Measurements from ENCODE around the gene SYT1. TPM values are rescaled to one million over a fixed set of nuclear protein-coding genes. Genes with fewer than 3 reads are reported as not detected.

The SYT1 gene
- total RNA-seq, 1 donor = not detected

DNA sequence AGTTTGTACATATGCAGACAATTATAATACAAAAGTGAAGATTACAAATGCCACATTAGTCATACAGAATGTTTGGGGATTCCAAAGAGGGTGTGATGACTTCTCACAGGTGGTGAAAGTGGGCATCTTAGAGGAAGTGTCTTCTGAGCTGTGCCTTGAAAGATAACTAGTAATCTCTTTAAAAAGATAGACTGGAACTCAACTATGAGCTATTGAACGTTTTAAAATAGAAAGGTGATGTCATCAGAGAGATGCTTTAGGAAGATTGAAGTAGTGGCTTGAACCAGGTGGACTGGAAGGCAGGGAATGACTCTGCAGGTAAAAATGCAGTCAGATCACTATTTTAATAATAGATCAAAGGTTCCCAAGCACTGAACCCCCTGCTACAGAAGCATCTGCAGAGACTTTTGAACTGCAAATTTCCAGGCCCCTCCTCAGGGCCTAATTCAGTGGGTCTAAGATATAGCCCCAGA lies 50.3 kb downstream of the SYT1 start:
- DNase-seq (ENCODE audit: insufficient read length, low spot score, missing footprints) = no peak
- TF ChIP-seq, protein P1, sequence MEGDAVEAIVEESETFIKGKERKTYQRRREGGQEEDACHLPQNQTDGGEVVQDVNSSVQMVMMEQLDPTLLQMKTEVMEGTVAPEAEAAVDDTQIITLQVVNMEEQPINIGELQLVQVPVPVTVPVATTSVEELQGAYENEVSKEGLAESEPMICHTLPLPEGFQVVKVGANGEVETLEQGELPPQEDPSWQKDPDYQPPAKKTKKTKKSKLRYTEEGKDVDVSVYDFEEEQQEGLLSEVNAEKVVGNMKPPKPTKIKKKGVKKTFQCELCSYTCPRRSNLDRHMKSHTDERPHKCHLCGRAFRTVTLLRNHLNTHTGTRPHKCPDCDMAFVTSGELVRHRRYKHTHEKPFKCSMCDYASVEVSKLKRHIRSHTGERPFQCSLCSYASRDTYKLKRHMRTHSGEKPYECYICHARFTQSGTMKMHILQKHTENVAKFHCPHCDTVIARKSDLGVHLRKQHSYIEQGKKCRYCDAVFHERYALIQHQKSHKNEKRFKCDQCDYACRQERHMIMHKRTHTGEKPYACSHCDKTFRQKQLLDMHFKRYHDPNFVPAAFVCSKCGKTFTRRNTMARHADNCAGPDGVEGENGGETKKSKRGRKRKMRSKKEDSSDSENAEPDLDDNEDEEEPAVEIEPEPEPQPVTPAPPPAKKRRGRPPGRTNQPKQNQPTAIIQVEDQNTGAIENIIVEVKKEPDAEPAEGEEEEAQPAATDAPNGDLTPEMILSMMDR (IDR thresholded peaks at IDR 0.05; ENCODE audit: extremely low read depth, low read depth, low read length) = no peak
- H3K4me3 ChIP-seq (ENCODE audit: insufficient read depth, low read length) = no peak overlapping the region

DNA sequence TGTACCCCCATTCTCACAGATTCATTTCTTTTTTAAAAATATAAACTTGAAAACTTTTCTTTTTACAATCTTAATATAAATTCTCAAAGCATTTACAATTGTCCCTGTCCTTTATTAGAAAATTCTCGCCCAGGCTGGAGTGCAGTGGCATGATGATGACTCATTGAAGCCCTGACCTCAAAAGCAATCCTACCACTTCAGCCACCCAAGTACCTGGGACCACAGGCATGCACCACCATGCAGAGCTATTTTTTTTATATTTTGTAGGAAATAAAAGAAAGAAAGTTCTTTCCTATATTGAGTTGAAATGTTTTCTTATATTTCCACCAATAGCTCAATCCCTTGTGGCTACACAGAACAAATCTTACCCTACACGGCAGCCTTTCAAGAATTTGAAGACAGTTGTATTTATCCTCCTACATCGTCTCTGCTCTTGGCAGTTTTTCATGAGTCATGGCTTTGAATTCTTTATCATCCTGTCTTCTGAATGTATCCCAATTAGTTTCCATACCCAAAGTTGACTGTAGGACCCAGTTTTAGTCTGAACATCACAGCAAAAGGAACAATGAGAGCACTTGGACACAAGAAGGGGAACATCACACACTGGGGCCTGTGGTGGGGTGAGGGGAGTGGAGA lies 52.4 kb downstream of the SYT1 start:
- Histone ChIP-seq H3K4me1 (ENCODE audit: insufficient read depth, low read length) (no peaks in the 10 kb centered on the region), H3K9me3 (ENCODE audit: low read depth, low read length) (no peaks in the 10 kb centered on the region), H3K27me3 (ENCODE audit: insufficient read depth, low read length) (no peaks in the 10 kb centered on the region), H3K4me2 (ENCODE audit: insufficient read depth, low read length) (no peak overlapping the region), H3K27ac (ENCODE audit: low read depth, low read length) (no peak overlapping the region), H3K4me3 (ENCODE audit: insufficient read depth, low read length) (no peak overlapping the region), H3K79me2 (ENCODE audit: insufficient read depth, low read length) (no peaks in the 10 kb centered on the region), H2AFZ (ENCODE audit: low read length) (no peak overlapping the region), H3K36me3 (ENCODE audit: insufficient read depth, low read length) (no peaks in the 10 kb centered on the region), H4K20me1 (ENCODE audit: insufficient read depth, low read length) (no peaks in the 10 kb centered on the region)
- TF ChIP-seq, protein P1 (IDR thresholded peaks at IDR 0.05; ENCODE audit: extremely low read depth, low read depth, low read length) = no peak
- DNase-seq (ENCODE audit: insufficient read length, low spot score, missing footprints) = no peak

More for the DNA sequence above, 50.3 kb downstream of the SYT1 start:
- Histone ChIP-seq H3K9me3 (ENCODE audit: low read depth, low read length) (no peaks in the 10 kb centered on the region), H2AFZ (ENCODE audit: low read length) (no peak overlapping the region), H3K36me3 (ENCODE audit: insufficient read depth, low read length) (no peaks in the 10 kb centered on the region), H3K27ac (ENCODE audit: low read depth, low read length) (no peak overlapping the region), H3K27me3 (ENCODE audit: insufficient read depth, low read length) (no peaks in the 10 kb centered on the region), H4K20me1 (ENCODE audit: insufficient read depth, low read length) (no peaks in the 10 kb centered on the region), H3K79me2 (ENCODE audit: insufficient read depth, low read length) (no peaks in the 10 kb centered on the region), H3K4me1 (ENCODE audit: insufficient read depth, low read length) (no peaks in the 10 kb centered on the region), H3K4me2 (ENCODE audit: insufficient read depth, low read length) (no peak overlapping the region)

DNA sequence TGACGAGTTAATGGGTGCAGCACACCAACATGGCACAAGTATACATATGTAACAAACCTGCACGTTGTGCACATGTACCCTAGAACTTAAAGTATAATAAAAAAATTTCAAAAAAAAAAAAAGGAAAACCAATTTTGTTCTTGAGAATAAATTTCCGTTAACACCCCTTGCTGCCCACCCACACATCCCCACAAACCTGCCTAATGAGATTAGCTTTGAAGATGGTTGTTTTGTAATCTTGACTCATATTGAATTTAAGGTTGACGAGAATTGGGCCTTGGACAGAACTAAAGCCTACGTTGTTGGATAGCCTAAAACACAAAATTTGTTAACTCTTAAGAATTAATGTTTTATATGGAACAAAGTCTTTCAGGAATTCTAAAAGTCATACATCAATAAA lies 52.9 kb downstream of the SYT1 start:
- Histone ChIP-seq H3K79me2 (ENCODE audit: insufficient read depth, low read length) (no peaks in the 10 kb centered on the region), H4K20me1 (ENCODE audit: insufficient read depth, low read length) (no peaks in the 10 kb centered on the region), H3K27ac (ENCODE audit: low read depth, low read length) (no peak overlapping the region), H3K36me3 (ENCODE audit: insufficient read depth, low read length) (no peaks in the 10 kb centered on the region), H3K4me2 (ENCODE audit: insufficient read depth, low read length) (no peak overlapping the region), H3K27me3 (ENCODE audit: insufficient read depth, low read length) (no peaks in the 10 kb centered on the region), H3K4me3 (ENCODE audit: insufficient read depth, low read length) (no peak overlapping the region), H3K9me3 (ENCODE audit: low read depth, low read length) (no peaks in the 10 kb centered on the region), H2AFZ (ENCODE audit: low read length) (no peak overlapping the region), H3K4me1 (ENCODE audit: insufficient read depth, low read length) (no peaks in the 10 kb centered on the region)
- DNase-seq (ENCODE audit: insufficient read length, low spot score, missing footprints) = no peak
- TF ChIP-seq, protein P1 (IDR thresholded peaks at IDR 0.05; ENCODE audit: extremely low read depth, low read depth, low read length) = no peak

DNA sequence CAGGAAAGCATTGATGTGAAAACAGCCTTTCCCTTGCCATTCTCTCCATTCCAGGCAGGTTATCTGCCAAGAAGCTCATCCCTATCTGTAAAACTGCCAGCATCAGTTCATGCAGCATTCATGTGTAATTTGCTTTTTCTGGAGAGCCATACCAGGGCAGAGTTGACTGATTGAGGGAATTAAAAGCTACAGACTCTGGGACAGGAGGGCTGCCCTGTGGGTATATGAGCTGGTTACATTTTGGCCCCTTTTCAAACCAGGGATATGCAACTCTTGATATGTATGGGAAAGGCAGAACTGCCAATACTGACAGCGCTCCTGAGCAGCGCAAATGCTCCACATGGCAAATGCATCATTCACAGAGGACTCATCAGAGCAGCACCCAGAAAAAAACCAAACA lies 53.7 kb downstream of the SYT1 start:
- Histone ChIP-seq H3K79me2 (ENCODE audit: insufficient read depth, low read length) (no peaks in the 10 kb centered on the region), H3K9me3 (ENCODE audit: low read depth, low read length) (no peaks in the 10 kb centered on the region), H3K27ac (ENCODE audit: low read depth, low read length) (no peak overlapping the region), H3K4me1 (ENCODE audit: insufficient read depth, low read length) (no peaks in the 10 kb centered on the region), H2AFZ (ENCODE audit: low read length) (no peak overlapping the region), H3K36me3 (ENCODE audit: insufficient read depth, low read length) (no peaks in the 10 kb centered on the region), H3K27me3 (ENCODE audit: insufficient read depth, low read length) (no peaks in the 10 kb centered on the region), H3K4me3 (ENCODE audit: insufficient read depth, low read length) (no peak overlapping the region), H3K4me2 (ENCODE audit: insufficient read depth, low read length) (no peak overlapping the region), H4K20me1 (ENCODE audit: insufficient read depth, low read length) (no peaks in the 10 kb centered on the region)
- TF ChIP-seq, protein P1 (IDR thresholded peaks at IDR 0.05; ENCODE audit: extremely low read depth, low read depth, low read length) = no peak
- no peak for DNase-seq (ENCODE audit: insufficient read length, low spot score, missing footprints)

Data from osteoblast (primary cell).